Pons (tissue), 1 donor: ENCODE data around the gene ELAVL1.

Experiments
- DNase-seq: peaks from one replicate; pipeline ENCODE4 v3.0.0-alpha.2; 2016; ENCODE audit warnings: low spot score

ELAVL1 gene

DNA sequence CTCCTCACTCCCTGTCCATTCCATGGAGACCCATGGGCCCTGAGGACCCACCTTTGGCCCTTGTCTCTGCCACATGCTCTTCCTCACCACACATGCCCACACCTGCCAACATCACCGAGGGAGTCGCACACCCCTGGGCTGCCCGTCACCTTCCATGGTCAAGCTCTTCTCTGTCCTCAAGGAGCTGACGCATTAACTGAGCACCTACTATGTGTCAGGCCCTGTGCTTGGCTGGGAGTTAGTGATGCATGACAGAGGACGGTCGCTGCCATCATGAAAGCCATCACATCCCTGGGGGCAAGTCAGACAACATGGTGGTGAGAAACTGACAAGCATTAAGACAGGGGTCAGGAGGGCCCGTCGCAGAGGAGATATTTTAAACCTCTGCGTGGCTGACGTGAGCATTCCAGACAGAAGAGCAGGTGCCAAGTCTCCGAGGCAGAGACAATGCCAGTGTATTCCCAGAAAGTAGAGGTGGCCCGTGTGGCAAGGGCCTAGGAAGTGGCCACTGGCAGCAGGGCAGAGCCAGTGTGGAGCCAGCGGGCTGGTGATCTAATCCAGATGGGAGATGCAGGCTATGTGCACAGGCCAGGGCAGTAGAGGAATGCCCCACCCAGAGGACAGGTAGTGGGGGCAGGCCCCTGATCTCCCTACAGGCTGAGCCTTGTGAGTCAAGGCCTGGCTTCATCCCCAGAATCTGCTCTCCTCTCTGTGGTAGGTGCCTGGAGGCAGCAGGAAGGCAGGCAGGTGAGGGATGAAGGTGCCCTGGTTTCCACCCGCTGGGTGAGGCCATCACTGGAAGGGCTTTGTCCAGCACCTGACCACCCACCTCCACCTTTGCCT is 21.2 kb downstream of the ELAVL1 start:
- no peak for DNase-seq

DNA sequence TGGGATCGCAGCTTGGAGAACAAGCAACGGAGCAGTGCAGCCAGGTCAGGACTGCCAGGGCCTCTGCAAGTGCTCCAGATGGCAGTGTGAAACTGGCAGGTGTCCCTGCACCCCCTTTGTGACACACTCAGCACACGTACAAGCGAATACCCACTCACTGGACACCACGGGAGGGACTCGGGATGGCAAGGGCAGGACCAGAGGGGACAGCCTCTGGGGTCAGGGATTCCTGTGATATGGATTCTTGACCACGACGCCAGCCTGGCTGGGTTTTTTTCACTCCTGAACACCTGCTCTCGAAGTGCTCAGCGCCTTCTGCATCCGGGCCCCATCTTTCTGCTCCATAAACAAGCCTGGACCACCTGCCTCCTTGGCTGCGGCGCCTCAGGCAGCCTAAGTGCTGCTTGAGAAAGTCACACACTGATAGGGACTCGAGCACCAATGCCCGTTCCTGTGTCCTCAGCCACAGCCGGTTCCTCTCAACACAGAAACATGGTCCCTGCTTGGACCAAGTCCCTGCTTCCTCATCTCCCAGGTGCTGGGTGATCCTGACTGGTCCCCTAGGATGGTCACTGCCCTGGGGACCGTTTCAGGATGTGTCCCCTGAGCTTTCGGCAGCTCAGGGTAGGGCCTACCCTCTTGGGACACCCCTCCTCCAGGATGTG is 22.0 kb downstream of the ELAVL1 start:
- no peak for DNase-seq

DNA sequence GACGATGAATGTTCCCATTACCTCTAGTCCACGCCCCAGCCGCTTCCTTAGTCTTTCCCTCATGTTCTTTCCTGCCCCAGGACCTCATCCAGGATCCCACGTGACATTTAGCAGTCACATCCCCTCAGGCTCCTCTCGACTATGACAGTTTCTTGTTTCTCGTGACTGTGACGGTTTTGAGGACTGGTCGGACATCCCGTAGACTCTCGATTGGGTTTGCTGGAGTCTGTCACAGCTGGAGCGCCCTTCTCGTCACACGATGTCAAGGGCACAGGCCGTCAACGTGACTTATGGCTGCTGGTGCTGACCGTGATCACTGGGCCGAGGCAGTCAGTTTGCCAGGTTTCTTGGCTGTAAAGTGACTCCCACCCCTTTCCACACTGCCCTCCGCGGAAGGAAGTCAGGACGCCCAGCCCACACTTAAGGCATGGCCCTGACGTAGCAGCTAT is 22.8 kb downstream of the ELAVL1 start:
- no peak for DNase-seq

DNA sequence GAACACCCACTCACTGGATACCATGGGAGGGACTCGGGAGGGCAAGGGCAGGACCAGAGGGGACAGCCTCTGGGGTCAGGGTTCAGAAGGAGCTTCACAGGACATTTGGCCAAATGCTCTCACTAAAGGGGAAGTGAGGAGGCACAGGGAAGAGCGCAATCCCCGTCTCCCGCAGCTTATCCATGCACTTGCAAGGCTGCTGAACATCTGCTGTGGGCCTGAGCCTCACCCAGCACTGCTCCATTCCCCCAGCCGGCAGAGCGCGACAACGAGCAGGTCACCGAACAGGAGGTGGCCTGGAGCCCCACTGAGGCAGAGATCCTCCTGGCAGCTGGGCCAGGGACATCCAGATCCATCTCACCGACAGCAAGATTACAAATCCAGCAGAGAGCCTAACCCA is 23.3 kb downstream of the ELAVL1 start:
- DNase-seq = no peak

DNA sequence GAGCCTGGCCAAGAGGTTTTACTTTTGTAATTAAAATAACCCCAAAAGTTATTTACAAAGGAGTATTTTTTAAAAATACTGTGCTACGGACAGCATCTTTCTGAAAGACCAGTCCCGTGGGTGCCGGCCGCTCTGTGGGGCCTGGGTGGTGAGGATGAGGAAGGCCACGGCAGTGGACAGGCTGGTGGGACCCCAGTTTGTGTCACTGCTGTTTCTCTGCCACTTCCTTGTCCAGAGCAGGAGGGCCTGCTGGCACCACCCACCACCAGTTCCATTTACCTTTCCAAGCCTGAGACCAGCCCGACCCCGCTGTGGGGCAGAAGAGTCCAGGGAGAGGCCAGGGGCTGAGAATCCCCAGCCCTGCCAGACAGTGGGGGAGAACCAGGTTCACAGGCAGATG is 23.8 kb downstream of the ELAVL1 start:
- no peak for DNase-seq

DNA sequence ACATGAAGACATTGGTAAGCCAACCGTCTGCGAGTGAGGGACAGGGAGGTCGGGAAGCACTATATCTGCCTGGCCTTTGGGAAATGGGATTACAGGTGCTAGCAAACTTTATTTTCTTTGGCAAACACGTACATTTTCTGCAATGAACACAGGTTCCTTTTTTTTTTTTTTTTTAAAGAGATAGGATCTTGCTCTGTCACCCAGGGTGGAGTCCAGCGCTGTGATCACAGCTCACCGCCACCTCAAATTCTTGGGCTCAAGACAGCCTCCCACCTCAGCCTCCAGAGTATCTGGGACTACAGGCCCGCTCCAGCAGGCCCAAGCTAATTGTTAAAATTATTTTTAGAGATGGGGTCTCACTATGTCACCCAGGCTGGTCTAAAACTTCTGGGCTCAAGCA is 24.2 kb downstream of the ELAVL1 start:
- DNase-seq = no peak

DNA sequence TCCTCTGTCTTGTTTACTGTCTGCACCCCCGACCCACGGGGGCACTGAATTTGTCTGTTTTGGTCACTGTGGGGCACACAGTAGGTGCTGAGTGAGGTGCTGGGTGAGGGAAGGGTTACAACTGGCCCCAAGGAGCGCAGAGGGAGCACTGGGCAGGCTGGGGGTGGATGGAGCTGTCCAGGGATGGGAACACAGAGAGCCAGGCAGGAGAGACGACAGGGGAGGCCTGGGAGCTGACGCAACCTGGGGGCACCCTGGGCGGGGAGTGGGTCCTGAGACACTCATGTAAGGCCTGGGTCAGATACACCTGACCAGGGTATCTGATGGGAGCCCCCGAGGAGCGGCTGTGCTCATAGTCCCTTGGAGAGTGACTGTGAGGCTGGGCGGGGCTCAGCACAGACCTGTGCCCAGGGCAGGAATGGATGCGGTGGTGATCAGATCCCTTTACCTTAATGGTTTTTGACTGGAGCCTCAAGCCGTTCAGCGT is 24.8 kb downstream of the ELAVL1 start:
- DNase-seq = no peak

DNA sequence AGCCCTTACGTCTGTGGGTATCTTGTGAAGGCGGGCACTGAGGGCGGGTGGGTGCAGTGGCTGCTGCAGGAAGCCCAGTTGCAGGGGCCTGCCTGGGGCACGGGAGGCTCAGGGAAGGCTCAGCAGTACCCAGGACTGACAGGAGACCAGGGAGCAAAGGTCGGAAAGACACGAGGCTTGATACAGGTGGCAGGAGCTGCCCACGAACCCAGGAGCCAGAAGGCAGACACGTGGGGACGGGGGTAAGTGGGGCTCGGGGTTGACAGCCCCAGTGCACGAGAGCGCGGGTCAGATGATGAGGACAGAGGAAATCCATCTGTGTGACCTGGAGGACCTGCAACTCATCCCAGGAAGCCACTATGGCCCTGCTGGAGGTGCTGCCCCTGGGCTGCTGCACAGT is 25.3 kb downstream of the ELAVL1 start:
- DNase-seq = no peak

DNA sequence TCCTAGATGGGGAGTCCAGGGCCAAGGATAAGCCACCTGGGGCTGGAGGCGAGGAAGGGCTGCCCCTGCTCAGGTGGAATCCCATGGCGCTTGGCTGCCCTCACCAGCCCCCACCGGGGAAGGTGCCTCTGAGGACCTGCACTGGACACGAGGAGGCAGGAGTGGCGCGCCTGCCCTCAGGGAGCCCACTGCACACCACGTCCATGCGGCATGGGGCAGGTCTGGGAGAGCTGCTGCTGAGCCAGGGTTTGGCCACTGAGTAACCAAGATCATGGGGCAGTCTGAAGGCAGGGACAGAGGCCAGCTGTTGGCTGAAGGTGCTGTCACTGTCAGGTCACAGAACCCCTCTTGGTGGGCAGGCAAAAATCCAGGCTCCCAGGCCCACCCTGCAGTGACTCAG is 25.9 kb downstream of the ELAVL1 start:
- DNase-seq = no peak

DNA sequence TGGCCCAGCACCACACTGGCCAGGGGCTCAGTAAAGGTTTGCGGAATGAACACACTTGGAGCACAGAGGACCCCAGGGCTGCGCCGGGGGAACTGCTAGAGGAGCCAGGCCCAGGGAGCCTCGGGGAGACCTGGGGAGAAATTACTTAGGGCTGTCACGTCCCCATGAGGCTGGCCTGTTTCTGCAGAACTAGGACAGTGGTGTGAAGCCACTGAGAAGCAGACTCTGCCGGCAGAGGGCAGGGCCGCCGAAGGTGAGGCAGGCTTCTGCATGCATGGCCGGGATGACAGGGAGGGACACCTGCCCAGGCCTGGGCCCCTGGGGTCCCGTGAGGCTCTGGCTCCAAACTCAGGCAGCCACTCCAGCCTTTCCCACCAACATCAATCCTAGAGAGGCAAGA is 26.4 kb downstream of the ELAVL1 start:
- DNase-seq = no peak

DNA sequence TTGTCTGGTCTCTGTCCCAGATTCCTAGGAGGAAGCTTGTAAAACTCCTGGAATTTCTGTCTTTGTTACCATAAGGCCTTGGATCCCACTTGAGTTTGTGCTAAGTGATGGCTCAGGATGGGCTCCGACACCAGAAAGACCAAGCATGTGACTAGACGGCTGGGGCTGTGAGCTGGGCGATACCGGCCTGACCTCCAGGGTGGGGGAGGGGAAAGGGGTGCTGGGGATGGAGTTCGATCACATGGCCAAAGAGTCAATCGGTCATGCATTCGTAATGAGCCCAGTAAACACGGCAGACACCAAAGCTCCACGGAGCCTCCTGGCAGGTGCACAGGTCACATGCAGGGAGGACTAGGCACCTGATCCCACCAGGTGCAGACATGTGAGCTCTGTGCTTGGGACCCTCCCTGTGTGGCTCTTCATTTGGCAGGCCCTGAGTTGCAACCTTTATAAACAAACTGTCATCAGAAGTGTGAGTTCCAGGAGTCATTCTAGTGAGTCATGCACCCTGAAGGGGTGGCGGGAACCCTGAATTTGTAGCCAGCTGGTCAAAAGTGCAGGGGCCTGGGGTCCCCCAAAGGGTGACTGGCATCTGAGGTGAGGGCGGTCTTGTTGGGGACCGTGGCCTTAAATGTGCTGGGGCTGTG is 27.1 kb downstream of the ELAVL1 start:
- no peak for DNase-seq

DNA sequence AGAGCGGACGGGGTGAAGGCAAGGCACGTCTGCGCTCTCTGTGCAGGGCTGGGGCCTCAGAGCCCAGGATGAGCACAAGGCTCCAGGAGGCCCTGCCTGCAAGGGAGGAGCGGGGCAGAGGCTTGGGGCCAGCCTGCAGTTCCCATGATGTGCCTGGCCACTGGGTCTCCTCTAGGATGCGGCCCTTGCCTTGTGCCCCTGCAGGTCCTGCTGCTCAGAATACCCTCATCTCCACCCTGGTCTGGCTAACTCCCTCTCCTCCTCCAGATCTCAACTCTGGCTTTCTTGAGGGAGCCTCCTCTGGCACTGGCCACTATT is 27.8 kb downstream of the ELAVL1 start:
- no peak for DNase-seq

DNA sequence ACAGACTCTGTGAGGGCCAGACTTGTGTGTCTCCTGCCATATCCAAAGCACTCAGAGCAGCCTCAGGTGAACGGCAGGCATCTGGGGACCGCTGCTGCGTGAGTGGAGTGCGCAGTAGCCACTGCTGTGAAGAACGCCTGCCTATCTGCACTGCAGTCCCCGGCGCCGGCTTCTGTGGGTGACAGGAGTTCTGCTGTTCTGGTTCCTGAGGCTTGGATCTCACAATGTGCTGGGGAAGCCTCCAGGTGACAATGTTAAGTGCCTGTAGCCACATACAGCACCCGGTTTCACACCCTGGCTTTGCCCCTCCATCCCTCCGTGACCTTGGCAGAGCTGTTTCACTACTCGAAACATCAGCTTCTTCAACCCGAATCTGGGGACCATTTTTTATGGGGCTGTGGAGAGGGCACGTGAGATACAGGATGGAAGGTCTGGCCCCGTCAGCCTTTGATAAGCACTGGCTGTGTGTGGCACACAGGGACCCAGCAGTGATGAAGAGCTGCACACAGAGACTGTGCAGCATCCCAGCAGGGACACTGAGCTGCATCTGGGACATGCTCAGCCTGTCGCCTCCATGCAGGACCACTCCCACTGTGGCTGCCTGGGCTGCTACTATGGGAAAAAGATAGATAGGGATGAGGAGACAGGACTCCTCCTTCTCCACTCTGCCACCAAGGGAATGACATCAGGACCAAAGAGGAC is 28.3 kb downstream of the ELAVL1 start:
- no peak for DNase-seq

DNA sequence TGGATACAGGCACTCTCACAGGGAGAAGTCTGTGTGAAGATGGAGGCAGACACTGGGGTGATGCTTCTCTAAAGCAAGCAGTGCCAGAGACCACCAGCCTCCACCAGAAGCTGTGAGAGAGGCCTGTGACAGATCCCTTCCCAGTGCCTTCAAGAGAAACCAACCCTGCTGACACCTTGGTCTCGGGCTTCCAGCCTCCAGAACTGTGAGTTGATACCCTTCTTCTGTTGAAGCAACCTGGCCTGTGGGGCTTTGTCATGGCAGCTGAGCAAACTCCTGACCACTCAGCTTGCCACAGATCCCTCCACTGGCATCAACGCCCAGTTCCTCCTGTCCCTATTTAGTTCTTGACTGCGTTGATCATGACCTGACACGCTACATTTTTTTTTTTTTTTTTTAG is 29.0 kb downstream of the ELAVL1 start:
- DNase-seq = no peak

DNA sequence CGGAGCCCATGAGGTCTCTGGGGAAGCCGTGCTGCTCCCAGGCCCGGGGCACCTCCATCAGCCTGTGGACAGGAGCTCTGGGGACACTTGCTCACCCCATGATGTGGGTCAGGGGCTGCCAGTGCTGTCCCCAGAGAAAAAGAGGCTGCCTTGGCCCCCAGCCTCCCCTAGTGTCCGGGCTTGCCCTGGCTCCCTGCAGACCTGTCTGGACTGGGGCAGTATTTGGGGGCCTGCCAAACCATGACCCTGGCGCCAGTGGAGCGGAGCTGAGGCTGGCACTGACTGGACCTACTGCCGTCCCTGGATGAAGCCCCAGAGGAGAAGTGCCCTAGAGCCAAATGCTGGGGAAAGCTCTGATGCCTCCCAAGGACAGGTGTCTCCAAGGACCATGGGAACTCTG is 30.4 kb downstream of the ELAVL1 start:
- DNase-seq = peak; percentile 65

DNA sequence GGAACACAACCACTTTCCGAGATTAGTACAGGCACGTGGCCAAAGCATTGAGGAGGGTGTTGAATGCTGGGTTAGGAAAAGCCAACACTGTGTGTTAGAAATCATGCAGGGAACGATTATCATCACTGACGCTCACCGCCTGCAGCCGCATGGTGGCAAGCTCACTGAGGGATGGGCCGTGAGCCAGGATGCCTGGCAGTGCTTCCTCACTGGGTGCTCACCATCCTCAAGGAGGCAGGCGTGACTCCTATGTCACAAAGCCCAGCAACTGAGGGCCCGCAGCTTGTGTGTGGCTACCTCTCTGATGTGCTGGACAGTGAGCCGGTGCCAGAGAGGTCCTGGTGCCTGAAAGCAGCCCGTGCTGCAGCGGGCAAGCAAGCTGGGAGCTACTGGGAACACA is 31.6 kb downstream of the ELAVL1 start:
- peak; percentile 70 for DNase-seq

DNA sequence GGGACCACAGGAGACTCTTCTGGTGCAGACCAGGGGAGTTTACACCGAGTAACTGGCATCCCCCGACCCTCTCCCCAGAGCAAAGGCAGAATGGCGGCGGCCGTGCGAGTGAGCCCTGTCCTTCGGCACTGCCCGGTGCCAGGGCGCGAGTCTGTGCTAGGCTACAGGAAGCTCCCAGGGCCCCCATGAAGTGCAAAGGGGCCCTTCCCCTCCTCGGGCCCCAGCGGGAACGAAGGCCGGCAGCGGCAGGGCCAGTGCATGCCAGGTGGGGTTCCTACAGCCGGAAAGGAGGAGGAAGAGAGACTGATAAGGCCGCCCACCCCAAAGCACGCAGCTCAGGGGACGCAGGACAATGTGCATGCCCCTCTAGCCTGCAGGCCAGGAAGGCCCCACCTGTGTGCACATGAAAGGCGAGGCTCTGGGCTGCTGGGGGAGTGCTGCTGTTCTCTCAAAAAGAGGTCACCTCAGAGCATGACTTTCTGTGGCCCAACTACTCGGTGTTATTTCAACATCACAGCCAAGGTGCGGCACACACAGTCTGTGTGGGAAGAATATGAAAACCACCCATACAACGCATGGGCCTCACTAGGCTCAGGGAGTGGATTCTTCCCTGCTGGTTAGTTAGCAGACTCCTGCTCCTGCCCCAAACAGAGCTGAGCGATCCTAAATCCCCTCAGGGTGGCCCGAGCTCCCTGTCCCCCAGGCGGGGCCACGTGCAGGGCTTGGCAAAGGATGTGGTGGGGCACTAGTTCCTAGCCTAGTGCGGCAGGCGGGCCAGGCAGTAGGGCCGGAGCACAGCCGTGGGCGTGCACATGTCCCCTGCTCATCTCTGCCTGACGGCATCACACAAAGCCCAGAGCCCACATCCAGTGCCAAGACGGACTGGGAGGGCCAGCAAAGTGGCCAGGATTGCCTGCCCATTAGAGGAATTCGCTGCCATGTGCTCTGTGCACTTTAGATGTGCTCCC is 33.6 kb downstream of the ELAVL1 start:
- DNase-seq = no peak

DNA sequence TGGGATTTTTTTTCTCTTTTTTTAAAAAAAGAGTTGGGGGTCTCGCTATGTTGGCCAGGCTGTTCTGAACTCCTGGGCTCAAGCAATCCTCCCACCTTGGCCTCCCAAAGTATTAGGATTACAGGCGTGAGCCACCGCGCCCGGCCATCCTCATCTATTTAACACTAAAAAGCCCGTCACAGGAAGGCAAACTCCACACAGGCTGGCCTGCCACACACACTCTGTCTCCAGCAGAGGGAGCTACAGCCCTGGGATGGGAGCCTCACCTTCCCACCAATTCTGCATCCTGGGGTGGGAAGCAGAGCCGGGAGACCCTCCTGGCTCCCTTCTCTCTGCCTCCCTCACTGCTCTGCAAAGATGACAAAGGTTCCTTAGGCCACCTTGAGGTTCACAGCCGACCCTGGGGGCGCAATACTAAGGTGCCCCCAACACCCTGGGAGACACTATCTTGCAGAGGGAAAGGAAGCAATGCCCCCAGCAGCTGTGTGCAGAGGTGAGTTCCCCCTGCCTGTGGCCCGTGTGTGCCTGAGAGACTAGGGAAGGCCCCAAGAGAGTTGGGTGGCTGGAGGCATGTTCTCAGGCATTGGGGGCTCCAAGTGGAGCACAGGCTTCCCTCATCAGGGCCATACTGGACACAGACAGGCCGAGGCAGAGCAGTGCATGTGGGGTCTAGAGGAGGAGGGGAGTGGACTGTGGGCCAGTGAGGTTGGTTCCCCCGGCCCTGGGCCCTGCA is 34.6 kb downstream of the ELAVL1 start:
- no peak for DNase-seq

DNA sequence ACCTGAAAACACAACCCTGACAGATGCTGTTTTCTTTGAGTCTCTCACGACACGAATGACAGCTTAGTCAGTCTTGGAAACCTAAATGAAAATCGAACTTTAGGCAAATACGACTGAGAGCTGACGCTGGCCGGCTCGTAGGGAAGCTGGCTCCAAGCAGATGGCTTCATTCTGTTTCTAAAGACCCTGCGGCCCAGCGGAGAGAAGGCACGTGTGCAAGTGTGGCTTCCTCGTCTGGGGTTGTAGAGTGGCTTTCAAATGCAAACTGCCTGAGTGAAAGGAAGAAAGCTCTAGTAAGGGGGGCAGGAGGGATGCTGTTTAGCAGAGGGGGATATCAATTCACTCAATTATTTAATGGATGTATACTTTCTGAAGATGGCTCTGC is 35.9 kb downstream of the ELAVL1 start:
- DNase-seq = no peak

DNA sequence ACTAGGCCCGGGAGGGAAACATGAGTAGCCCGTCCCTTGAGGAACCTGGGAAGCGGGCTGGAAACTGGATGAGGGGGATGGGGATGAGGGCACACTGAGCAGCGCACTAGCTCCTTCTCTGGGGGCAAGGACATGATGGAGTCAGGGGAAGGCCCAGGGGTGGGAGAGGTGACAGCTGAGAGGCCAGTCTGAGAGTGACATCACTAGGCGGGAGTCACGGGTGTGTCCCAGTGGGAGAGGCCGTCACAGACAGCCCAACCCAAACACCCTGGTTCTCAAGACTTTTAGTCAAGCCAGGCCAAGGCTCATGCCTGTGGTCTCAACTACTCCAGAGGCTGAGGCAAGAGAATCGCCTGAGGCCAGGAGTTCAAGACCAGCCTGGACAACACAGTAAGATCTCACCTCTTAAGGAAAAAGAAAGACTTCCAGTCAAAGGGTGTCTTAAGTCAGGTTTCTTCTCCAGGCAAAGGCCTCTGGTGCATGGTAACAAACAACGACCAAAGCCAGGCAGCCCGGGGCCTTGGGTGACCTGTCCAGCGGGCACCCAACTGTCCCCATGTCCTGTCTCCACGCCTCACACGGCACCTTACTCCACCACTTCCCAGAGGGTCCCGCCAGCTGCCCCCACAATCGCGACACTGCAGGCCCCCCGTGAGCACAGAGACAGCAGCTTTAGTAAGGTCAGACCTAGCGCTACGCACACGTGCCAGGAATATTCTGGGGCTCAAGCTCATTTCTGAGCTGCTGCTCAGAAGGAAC is 36.5 kb downstream of the ELAVL1 start:
- DNase-seq = no peak
